Calu3 (cell line): Measurements from ENCODE around the gene TRIM67. TPM values are rescaled to one million over a fixed set of nuclear protein-coding genes. Genes with fewer than 3 reads are reported as not detected.

Source experiments
- BruUV-seq: library from RNA; stranded (reverse); fragments of 400-500 nt; replicated peaks from 2 replicates; lab custom pipeline; 2021; lab: Mats Ljungman, UMichigan
- CTCF ChIA-PET: fragments of 300-600 bp; sonication (Branson Sonifier 250); formaldehyde crosslinking; loops from one replicate; lab custom pipeline; 2022; ENCODE audit warnings: antibody characterized with exemption; lab: Charles Lee
- DNase-seq: peaks from one replicate; pipeline ENCODE4 v3.0.0; 2022
- H3K27ac Mint-ChIP-seq: one replicate; pipeline ENCODE4 v1.8.0; 2022; ENCODE audit warnings: mixed read lengths; ENCODE audit not compliant: unreplicated experiment
- H3K27me3 Mint-ChIP-seq: one replicate; pipeline ENCODE4 v1.8.0; 2022; ENCODE audit warnings: mixed read lengths; ENCODE audit not compliant: unreplicated experiment
- H3K36me3 Mint-ChIP-seq: one replicate; pipeline ENCODE4 v1.8.0; 2022; ENCODE audit warnings: mild to moderate bottlenecking, moderate library complexity, mixed read lengths; ENCODE audit not compliant: insufficient read depth, unreplicated experiment
- H3K4me1 Mint-ChIP-seq: one replicate; pipeline ENCODE4 v1.8.0; 2022; ENCODE audit warnings: mild to moderate bottlenecking, low read depth, mixed read lengths; ENCODE audit not compliant: unreplicated experiment
- H3K4me3 Mint-ChIP-seq: one replicate; pipeline ENCODE4 v1.8.0; 2022; ENCODE audit warnings: mild to moderate bottlenecking, low read depth, moderate library complexity, mixed read lengths; ENCODE audit not compliant: unreplicated experiment
- H3K9me3 Mint-ChIP-seq: one replicate; pipeline ENCODE4 v1.8.0; 2022; ENCODE audit warnings: low read depth, mixed read lengths; ENCODE audit not compliant: unreplicated experiment
- CTCF ChIP-seq: fragments of 200-600 bp; IDR thresholded peaks from one replicate; pipeline ENCODE4 v1.8.0; 2022; ENCODE audit warnings: antibody characterized with exemption; ENCODE audit not compliant: unreplicated experiment
- intact Hi-C: fragments of 100-400 bp; cut with micrococcal nuclease; formaldehyde crosslinking; loops from one replicate; pipeline ENCODE4 v1.10.0; 2022; ENCODE audit not compliant: unreplicated experiment
- total RNA-seq: library from RNA; stranded (reverse); gene quantifications from 2 replicates; pipeline ENCODE4 v1.2.3, GENCODE V29; 2022

Gene TRIM67
- total RNA-seq, 1 experiment from 2014 or later, result 0.09 TPM

DNA sequence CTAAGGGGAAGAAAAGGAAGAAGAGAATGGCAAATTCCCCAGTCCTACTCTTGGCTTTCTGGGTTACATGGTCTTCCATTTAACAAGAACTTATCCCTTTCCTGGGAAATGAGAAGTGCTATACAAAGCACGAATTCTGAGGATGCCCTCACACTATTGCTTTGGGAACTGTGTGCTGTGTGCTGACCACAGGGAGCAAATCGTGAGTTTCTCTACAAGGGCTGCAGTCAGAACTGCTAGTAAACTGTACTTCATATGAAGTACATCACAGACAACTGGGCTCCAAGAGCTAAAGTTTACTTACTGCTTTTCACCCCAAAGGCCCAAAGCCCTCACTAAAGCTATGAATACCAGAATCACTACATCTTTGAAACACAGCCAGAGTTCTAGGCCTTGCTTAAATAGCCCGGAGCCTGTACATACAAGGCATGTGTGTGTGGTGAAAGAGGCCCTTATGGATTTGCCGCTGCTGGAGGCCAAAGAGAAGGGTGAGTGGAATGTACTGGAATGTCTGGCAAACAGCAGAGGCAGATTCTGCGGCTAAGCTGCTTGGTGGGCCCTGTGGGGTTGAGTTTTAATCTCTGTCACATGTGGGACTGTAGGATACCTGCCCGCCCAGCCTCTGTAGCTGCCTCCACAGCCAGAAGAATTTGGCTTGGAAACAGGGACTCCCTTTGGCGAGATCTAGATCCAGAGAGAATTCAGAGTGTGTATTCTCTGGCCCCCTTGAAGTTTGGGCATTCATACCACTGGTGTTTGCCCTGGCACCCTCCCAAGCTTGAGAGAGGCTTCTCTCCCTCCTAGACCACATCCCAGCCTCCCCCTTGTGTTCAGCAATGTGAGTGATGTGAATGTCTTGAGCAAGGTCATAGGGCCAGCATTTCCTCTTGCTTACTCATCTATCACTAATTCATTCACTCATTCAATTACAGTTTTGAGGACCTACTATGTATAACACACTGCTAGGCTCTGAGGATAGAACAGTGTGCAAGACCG, 21.9 kb upstream of the TRIM67 start:
- H3K9me3 Mint-ChIP-seq, result no peaks in the 10 kb centered on the region
- no peak for TF ChIP-seq CTCF
- H3K4me1 Mint-ChIP-seq, result peaks cover 41% of the 10 kb centered on the region
- DNase-seq, result peak; percentile 74
- intact Hi-C loops, result loop anchor here (2.0 to 5.0 kb wide), 2 partner anchors 55 to 88 kb away; no protein-coding TSS in a partner anchor
- BruUV-seq, result no TSS peak
- H3K36me3 Mint-ChIP-seq, result peaks cover 6% of the 10 kb centered on the region
- H3K27me3 Mint-ChIP-seq, result no peaks in the 10 kb centered on the region
- H3K27ac Mint-ChIP-seq, result peak overlapping the region; percentile 70
- CTCF ChIA-PET, result interaction anchor here (0.8 to 1.1 kb wide), 3 partner anchors 26 to 81 kb away, joined by 3 to 4 read pairs (median 3); no protein-coding TSS in a partner anchor
- H3K4me3 Mint-ChIP-seq, result peak overlapping the region; percentile 5

GRCh38 chr1:231144416-231145193, 17.3 kb upstream of the TRIM67 start:
- peaks cover 22% of the 10 kb centered on the region for H3K4me1 Mint-ChIP-seq
- no TSS peak for BruUV-seq
- no peak for TF ChIP-seq CTCF
- DNase-seq, result no peak
- CTCF ChIA-PET, result no interaction called here
- intact Hi-C loops, result loop anchor here (5.0 kb wide), 1 partner anchor 92 kb away; no protein-coding TSS in a partner anchor
- no peak overlapping the region for H3K27ac Mint-ChIP-seq
- H3K4me3 Mint-ChIP-seq, result no peak overlapping the region
- no peaks in the 10 kb centered on the region for H3K27me3 Mint-ChIP-seq
- no peaks in the 10 kb centered on the region for H3K9me3 Mint-ChIP-seq
- no peaks in the 10 kb centered on the region for H3K36me3 Mint-ChIP-seq

GRCh38 chr1:231147896-231148295, 14.0 kb upstream of the TRIM67 start:
- Mint-ChIP-seq H3K9me3 (peaks cover 6% of the 10 kb centered on the region), H3K27me3 (no peaks in the 10 kb centered on the region), H3K4me1 (no peaks in the 10 kb centered on the region), H3K4me3 (no peak overlapping the region), H3K36me3 (no peaks in the 10 kb centered on the region), H3K27ac (no peak overlapping the region)
- intact Hi-C loops, result no loop called here
- CTCF ChIA-PET, result interaction anchor here (1.3 kb wide), 1 partner anchor 14 kb away, joined by 3 read pairs; the partner anchor contains the start of gene TRIM67
- DNase-seq, result no peak
- no TSS peak for BruUV-seq
- no peak for TF ChIP-seq CTCF

DNA sequence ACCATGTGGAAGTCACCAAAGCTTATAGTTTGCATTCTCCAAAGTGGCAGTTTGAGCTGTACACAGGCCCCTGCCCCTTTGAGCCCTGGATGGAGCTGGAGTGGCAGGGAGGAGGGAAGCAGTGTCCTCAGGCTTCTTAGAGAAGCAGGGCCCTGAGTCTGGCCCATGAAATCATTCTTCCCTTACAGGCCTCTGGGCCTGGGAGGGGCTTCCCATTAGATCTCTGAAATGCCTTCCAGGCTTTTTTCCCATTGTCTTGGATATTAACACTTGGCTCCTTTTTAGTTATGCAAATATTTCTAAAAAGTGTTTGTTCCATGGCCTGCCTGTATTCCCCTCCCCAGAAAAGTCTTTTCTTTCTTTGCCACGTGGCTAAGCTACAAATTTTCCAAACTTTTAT, 10.0 kb upstream of the TRIM67 start:
- peaks cover 19% of the 10 kb centered on the region for H3K27me3 Mint-ChIP-seq
- intact Hi-C loops, result no loop called here
- no TSS peak for BruUV-seq

More for the DNA sequence above, 10.0 kb upstream of the TRIM67 start:
- no peak overlapping the region for H3K4me3 Mint-ChIP-seq
- no peaks in the 10 kb centered on the region for H3K36me3 Mint-ChIP-seq
- H3K27ac Mint-ChIP-seq, result no peak overlapping the region
- peaks cover 6% of the 10 kb centered on the region for H3K9me3 Mint-ChIP-seq
- CTCF ChIA-PET, result no interaction called here
- no peak for DNase-seq
- TF ChIP-seq CTCF, result no peak
- no peaks in the 10 kb centered on the region for H3K4me1 Mint-ChIP-seq
